Stimulated activated CD4-positive, alpha-beta T cell treated with anti-CD3 and anti-CD28 coated beads, TNF-alpha, amount 100 ng/mL, for 4 hours (primary cell): ENCODE measurements around the gene TYRO3.

Experiments
- DNase-seq, 3 experiments: peaks; one replicate each; pipeline ENCODE4 v3.0.0-alpha.2; 2020; ENCODE audit warnings: low read depth in 3 of 3

Gene TYRO3

DNA sequence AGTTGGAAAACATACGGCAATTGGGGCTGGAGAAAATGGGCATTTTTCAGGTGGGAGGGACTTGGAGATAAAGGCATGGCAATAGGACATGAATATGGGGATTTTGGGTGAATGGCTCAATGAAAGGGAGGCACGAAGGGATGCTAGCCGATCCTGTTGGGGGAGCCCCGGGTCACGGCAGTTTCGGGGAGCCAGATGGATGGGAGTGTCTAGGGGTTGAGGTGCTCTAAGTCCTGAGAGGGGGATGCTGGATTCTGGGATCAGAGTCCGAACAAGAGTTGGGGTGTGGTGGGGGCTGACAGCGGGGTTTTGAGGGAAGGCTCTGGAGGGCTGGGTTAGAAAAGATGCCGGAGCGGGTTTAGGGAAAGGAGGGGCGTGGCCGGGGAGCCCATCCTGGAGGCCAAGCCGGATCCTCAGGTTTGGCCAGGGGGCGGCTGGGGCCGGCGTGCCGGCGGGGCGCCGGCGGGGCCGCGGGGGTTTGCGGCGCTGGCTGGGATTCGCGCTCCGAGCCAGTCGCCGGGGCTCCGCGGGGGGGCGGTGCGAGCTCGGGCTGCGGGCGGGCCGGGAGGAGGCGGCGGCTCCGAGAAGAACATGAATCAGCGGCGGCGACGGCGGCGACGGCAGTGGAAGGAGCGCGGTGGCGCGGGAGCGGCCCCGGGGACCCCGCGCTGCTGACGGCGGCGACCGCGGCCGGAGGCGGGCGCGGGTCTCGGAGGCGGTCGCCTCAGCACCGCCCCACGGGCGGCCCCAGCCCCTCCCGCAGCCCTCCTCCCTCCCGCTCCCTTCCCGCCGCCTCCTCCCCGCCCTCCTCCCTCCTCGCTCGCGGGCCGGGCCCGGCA lies at the start of gene TYRO3:
Gene TYRO3 (plus strand): TSS at position 813 of the 839 bp plus-strand sequence. CDS start 46 bp downstream, outside the sequence.
- peak; percentile 60 to 65 (median 62) for DNase-seq

DNA sequence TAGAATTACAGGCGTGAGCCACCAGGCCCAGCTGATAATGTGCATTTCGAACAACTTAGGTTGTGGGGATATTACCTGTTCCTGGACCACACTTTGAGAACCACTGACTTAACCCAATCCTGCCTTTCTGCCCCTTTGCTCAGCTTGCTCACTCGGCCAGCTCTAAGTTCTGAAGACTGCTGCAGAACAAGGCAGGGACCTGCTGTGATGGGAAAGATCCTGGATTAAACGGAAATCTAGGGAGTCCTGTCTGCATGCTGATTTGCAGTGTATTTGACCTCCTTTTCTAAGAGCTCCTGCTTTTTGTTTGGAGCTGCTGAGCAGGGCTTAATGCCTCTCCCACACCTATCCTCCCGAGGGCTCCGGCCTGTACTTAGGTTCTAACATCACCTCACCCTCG lies 48.3 kb upstream of the TYRO3 start:
- no peak for DNase-seq

DNA sequence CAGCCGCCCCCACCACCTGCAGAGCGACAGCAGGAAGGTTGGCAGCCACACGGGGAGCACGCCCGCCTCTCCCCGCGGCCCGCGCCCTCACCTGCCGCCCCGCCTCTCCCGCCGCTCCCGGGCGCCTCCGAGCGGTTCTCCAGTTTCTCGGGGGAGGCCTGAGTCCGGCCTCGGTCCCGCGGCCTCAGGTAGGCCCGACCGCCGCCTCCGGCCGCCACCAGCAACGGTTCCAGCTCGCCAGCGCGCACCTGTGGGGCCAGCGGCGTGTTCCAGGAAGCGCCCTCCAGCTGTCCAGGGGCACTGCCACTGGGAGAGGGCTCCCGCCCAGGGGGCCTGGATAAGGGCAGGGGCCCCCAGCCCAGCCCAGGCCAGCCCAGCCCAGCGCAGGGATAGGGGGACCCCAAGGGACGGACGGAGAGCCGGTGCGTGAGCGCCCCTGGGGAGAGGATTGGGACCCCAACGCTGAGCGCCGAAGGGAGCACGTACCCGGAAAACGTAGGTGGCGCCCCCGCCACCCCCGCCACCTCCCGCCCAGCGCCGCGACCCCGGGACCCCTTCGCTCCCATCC lies 47.6 kb upstream of the TYRO3 start:
- no peak for DNase-seq

DNA sequence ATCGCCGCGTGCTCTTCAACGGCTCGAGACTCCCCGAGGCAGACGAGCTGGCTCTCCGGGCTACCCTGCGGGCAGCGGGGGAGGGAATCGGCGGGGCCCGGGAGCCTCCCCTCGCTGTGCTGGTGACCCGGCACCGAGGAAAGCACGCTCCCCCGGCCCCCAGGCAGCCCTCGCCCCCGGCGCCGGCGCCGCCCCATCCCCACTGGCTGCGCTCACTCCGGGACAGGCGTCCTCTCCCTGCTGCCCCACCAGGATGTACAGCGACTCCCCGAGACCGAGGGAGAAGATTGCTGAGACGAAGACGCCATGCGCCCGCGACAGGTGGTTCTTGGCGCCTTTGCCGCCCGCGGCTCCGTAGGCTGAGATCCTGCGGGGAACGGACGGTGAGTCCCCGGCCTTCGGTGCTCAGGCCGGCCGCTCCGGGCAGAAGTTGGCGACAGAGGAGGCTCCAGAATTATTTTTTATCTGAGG lies 47.1 kb upstream of the TYRO3 start:
- DNase-seq = no peak

DNA sequence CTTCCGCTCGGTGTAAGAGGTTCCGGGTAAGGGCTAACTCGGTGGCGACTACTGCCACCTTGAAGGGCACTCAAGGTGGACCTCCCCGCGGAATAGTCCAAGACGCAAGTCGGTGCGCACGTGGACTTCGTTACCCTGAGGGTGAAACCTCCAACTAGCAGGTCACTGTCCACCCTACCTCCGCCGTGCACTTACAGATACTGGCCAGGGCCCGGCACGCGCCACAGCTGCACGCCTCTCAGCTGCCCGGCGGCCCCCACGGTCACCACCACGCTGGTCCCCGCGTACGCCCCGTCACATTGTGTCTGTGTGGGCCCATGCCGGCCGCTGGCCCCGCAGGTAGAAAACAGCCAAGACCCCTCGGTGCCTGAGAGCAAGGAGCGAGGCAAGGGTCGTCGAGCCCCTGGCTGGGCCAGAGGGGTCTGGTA lies 46.5 kb upstream of the TYRO3 start:
- DNase-seq = no peak

DNA sequence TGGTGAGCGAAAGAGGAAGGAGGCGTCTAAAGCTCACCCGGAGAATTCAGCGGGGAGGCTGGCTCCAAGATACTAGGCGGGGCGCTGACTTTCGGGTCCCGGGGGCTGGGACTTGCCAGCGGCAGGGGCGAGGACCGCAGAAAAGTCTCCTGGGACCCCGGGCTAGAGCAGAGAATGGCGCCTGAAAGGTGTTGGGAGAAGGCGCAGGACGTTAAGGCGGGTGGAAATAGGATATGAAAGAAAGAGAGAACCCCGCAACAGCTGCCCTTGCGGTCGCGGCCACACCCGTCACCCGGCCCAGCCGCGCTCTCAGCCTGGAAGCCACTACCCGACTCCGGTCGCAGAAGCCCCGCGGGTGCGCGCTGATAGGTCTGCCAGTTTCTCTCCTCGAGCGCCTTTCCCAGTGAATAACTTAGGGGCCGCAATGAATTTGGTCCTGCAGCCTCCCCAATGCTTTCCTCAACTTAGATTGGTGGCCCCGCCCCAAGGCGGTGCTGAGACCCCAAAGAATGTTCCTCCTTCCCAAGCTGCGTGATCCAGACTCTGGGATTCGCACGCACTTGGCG lies 46.0 kb upstream of the TYRO3 start:
- no peak for DNase-seq

DNA sequence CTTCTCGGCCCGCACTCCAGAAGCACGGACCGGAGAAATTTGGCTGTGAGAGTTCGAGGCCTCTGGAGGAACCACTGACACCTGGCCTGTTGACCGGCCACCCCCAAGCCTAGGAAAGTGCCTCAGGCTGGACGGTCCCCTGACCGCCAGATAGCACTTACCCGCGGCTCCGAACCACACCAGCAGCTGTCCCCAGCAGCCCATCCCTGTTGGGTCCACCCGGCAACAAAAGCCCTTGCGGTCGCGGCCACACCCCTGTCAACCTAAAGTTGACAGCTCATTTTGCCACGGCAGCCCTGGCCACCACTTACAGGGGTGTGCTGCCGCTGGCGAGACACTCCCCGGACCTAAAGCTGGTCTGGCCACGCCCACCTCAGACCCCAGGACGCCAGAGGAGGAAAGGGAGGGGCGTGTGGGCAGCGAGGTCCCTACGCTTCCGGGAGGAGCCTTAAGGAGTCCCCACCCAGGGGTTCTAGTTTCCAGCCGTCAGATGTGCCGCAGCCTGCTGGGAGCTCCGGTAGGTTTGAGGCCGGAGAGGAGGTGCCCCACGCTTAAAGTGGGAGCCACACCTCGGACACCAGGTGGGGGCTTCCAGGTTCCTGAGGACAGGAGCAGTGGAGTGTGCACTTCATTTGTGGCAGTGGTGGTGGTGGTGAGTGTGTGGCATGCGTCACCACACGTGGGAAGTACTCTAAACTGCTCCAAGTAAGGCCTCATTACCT lies 45.3 kb upstream of the TYRO3 start, which contains the start of gene LTK:
Gene LTK (minus strand): TSS at position 322 of the 722 bp plus-strand sequence. CDS start 118 bp downstream, at position 204.
- no peak for DNase-seq

DNA sequence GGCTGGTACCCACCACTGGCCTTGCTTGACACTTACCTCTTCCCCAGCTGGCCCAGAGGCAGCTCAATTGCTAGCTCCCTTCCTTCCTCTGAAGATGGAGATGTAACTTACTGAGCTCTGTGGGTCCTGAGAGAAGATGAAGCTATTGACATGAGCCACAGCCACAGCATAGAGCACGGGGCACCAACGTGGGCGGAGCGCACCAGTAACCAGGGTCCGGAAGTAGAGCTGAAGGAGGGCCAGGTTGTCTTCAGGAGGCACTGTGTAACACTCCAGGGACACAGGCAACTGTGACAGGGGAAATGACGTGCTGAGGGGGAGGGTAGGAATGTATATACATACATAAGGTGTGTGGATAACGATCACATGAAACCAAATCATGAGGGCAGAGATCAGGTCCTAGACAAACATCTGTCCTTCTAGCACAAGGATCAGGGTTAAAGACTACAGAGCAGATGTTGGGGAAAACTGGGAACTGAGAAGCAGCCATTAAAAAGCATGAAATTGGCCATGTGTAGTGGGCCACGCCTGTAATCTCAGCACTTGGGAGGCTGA lies 41.0 kb upstream of the TYRO3 start:
- no peak for DNase-seq

DNA sequence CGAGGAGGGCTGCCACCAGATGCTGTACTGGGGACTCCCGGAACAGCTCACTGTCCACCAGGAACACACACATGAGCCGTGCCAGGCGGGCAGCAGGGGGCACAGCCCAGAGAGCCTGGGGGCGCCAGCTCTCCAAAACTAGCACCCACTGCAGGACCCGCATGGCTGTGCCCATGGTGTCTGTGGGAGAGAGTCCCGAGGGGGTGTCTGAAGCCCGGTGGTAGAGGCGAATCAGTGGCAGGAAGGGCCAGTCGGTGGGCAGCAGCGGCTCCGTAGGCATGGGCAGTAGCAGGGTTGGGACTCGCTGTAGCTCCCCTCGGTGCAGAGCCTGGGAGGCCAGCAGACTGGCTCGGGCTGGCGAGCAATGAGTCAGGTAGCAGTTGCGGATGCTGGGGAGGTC lies 38.4 kb upstream of the TYRO3 start:
- no peak for DNase-seq

DNA sequence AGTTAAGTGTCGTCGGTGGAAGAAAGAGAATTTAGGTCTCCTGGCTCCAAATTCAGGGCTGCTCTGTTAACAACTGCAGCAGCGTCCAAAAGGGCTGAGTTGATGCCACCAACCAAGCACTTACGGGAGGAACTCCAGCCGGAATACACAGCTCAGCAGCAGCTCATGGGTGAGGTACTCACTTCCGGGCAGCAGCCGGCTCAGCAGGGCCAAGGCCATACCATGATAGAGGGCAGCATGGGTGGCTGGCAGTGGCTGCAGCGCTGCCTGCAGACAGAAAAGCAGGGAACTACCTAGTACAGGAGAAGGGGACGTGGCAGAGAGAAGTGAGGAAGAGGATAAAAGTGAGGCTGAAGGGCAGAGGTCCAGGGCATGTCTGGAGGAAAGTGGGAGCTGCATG lies 37.4 kb upstream of the TYRO3 start:
- DNase-seq = no peak

DNA sequence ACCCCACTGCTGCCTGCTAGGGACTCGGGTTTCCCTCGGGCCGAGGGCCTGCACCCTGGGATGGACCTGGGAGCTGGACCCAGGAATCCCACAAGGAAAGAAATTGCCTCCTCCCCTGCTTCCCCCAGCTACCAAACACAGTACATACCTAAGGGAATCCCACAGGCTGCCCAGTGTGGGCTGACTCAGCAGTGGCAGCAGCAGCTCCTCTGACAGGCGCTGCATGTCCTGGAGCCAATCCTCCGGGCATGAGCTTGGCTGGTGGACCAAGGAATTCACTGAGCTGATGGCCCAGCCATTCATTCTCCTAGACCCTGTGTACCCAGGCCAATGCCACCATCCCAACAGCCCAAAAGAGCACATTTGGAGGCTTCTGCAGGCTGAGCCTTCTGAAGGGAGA lies 35.9 kb upstream of the TYRO3 start:
- no peak for DNase-seq

DNA sequence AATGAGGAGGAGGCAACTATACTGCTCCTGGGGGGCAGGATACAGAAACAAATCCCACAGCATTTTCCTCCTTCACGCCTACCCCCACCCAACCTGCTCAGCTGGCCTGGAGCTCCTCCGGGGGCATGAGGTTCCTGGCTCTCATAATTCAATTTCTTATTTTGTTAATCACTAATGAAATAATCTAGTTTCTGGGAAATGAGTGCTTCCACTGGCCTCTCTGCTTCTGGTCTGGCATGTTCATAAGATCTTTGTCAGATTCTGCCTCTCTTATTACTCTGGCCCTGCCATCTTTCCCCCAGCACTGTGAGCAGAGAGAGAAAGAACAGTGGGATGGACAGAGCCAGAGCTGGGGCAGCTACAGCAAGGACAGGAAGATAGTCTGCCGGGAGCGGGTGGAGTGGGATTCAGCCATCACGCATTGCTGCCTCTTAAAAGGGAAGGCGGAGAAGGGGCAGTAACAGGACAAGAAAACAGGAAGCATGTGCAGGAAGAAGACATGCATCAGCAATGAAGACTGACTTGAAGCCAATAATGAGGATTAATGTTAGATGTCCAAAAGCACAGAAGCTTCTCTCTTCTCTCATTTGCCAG lies 28.6 kb upstream of the TYRO3 start:
- DNase-seq = no peak

DNA sequence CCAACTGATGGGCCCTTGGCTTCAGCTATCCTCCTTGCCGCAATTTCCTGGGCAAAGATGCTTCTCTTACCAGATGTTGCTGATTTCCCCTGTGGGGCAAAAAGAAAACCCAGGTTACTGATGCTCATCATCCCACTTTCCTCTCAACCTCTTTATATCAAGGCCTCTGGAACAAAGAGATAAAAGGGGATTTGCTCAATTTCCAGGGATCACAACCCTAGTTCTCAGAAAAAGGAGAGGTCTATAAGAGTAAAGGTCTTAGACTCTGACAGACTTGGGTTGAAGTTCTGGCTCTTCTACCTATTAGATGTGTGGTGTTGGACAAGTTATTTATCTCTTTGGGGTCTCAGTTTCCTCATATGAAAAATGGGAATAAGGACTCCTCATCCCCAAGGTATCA lies 23.5 kb upstream of the TYRO3 start:
- no peak for DNase-seq

DNA sequence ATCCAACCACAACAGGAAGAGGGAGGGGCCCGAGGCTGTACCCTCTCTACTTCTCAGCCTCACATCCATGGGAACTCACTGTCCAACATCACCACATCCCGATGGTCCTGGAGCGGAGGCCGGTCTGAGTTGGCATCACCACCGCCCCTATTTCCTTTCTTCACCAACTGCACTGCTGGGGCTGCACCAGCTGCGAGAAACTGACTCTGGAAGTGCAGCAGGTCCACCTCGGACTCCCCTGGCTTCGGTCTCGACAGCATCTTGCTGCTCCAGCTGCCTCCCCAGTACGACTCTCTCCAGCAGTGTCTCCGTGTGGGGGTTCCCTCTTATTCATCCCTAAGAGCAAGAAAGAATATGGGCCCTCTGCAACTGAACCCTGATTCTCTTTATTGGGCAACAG lies 22.1 kb upstream of the TYRO3 start:
- DNase-seq = no peak

DNA sequence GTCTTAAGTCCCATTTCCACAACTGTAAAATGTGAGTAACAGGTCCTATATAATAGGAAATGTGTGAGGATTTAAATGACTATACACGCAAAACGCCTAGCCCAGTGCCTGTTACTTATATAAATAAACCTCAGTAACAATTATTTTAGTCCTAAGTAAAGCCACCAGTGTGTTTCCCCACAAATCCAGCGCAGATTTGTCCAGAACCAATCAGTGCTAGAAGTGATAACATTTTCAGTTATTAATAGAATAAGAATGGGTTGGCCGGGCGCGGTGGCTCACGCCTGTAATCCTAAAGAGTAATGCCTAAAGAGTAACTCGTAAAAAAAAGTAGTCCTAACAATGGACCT lies 15.5 kb upstream of the TYRO3 start:
- DNase-seq = no peak

DNA sequence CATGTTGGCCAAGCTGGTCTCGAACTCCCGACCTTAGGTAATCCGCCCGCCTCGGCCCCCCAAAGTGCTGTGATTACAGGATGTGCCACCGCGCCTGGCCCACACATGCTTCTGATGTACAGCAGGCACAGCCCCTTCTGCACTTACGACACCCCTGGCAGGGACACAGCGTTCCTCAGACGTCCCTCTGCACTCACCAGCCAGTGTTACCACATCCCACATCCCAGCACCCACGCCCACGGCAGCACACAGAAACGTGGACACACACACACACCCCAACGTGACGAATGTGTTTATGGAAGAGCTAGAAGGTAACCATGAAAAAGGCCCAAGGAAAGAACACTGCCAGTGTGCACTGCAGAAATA lies 14.4 kb upstream of the TYRO3 start:
- no peak for DNase-seq

DNA sequence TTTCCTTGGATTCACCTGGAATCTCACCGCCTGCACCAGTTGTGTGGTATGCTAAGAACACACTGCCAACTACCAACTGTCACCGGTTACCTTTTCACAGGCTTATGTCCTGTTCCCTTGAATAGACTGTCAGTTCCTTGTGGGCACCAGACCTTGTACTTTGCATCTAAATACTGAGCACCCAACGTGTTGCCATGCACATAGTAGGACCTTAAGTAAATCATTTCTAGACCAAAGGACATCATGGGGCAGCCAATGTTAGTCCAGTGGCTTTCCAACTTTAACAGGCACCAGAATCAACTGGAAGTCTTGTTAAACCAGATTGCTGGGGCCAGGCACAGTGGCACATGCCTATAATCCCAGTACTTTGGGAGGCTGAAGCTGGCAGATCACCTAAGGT lies 13.8 kb upstream of the TYRO3 start:
- DNase-seq = no peak

DNA sequence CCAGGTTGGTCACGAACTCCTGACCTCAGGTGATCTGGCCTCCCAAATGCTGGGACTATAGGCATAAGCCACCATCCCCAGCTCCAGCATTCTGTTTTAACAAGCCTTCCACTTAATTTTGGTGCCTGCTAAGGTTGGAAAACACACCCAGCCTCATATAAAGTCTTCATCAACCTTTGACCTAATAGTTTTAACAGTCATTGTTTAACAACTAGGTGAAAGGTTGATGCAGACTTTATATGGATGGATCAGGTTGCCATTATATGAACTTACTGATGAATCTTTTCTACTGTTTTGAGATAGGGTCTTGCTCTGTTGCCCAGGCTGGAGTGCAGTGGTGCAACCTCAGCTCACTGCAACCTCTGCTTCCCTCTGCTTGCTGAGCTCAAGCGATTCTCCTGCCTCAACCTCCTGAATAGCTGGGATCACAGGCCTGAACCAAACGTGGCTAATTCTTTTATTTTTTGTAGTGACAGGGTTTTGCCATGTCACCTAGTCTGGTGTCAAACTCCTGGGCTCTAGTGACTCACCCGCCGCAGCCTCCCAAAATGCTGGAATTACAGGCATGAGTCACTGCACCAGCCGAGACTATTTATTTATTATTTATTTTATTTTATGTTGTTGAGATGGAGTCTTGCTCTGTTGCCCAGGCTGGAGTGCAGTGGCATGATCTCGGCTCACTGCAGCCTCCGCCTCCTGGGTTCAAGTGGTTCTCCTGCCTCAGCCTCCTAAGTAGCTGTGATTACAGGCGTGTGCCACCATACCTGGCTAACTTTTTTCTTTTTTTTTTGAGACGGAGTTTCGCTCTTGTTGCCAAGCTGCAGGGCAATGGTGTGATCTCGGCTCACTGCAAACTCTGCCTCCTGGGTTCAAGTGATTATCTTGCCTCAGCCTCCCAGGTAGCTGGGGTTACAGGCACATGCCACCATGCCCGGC lies 11.9 kb upstream of the TYRO3 start:
- no peak for DNase-seq

DNA sequence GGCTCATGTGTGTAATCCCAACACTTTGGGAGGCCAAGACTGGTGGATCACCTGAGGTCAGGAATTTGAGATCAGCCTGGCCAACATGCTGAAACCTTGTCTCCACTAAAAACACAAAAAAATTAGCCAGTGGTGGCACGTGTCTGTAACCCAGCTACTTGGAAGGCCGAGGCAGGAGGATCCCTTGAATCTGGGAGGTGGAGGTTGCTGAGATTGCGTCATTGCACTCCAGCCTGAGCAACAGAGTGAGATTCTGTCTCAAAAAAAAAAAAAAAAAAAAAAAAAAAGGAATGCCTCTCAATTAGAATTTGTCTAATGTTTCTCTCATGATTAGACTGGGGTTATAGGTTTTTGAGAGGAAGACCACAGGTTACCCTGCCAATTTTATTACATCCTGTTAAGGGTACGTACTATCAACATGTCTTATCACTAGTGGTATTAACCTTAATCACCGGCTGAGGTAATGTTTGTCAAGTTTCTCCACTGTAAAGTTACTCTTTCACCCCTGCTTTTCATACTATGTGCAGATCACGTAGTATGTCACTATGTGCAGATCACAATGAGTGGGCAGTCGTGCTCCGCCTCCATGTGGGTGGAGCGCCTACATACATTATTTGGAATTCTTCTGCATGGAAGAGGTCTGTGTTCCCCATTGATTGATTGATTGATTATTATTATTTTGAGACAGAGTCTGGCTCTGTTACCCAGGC lies 8.8 kb upstream of the TYRO3 start:
- DNase-seq = no peak

DNA sequence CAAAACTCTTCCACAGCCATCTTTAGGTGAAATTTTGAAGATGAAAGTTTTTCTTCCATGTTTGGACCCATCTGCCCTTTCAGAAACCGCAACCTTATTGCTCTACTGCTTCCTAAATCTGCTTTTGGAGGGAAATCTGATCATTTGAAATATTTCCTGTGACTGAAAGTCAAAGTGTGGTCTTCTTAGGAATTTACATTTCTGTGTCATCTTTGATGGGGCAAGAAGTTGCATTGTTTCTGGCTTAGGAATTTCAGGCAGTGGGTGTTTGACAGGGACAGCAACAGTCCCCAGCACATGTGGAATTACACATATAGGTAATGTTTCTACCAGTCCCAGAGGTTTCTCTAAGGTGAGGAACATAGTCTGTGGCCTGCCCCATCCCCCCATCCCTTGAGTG lies 5.3 kb upstream of the TYRO3 start:
- DNase-seq = no peak
